ENCODE data around the gene ETF1.
"Not testable (repeated sequence)": the region's sequence is repeated elsewhere in the genome, so short reads cannot be mapped to it uniquely, and the experiment has no call there.

ETF1 gene

DNA sequence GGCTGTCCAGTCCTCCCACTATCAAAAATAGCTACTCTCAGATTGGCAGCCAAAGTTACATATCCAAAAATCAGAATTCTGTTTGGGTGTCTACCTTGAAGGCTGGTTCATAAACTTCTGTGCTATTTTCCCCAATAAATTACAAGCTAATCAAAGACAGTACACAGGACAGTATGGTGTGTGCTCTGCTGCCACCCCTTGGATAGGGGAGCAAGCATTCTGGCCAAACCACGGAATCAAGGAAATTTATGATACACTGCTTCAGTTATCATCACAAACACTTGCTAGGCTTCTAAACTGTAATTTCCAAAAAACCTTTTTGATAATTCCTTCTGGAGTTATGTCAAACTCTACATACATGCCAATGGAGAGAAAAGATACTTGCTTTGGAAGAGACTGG, 15.9 kb downstream of the ETF1 start:
- no peak for DNase-seq

DNA sequence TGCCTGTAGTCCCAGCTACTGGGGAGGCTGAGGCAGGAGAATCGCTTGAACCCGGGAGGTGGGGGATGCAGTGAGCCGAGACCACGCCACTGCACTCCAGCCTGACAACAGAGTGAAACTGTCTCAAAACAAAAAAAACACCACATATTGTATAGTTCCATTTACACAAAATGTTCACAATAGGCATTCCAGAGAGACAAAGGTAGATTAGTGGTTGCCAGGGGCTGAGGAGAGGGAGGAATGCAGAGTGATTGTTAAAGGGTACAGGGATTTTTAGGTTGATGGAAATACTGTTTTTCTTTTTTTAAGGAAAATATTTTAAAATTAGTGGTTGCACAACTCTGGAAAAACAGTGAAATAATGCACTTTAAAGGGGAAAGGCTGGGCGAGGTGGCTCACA, 19.6 kb downstream of the ETF1 start:
- DNase-seq: no peak

DNA sequence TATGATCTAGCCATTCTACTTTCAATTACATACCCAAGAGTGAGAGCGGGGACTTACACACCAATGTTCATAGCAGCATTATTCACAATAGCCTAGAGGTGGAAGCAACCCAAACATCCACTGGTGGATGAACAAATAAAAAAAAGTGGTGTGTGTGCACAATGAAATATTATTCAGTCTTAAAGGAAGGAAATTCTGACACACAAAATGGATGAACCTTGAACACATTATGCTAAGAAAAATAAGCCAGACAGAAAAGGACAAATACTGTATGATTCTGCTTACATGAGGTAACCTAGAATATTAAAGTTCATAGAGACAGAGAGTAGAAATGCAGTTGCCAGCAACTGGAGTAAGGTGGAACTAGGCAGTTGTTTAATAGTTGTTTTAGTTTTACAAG, 22.1 kb downstream of the ETF1 start:
- no peak for DNase-seq

DNA sequence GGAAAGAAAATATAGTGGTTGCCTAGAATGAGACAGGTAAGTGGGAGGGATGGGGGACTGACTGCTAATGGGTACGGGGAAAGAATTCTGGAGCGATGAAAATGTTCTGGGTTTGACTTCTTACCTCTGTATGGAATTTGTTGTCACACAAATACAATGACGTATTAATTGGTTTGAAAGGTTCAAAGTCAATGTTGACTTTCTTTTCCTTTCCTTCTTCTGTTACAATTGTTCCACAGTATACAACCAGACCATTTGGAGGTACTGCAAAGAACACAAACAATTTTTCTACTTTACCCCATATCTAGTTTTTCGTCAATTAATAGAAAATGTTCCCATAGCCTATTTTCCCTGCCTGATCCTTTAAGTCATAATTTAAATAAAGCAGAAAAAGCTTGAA, 25.6 kb downstream of the ETF1 start:
- no peak for DNase-seq

DNA sequence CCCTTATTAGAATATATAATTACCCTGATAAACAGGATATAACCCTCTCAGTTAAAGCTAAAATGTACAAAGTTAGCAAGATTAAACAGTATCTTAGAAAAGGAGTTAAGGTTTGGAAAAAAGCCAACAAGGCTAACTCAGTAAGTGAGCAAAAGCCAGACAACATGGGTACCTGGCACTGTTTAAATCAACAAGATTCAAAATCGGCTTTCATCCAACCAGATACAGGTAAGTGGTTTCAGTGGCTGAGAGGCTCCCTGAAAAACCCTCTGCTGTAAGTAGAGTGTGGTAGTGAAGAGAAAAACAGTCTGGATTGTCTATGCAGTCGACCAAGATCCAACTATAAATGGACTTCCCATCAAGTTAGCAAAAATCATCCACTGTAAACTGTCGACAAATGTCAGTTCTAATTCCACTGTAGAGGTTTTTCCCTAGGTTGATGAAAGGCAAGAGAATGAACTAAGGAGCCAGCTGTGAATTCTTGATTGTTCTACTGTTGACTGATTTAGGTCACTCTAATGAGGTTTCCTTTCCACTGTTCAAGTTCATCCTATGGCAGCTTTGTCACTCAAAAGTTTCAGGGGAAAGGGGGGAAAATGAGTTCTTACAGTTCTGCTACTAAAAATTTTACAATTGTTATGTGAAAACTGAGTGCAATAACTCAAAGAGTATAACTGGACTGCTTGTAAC, 27.3 kb downstream of the ETF1 start:
- DNase-seq: no peak

DNA sequence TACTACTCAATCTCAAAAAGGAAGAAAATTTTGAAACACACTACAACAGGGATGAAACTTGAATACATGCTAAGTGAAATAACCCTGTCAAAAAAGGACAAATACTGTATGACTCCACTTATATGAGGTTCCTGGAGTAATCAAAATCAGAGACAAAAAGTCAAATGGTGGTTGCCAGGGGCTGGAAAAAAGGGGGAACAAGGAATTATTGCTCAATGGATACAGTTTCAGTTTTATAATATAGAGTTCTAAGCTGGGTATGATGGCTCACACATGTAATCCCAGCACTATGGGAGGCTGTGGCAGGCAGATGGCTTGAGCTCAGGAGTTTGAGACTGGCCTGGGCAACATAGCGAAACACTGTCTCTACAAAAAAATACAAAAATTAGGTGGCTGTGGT, 29.0 kb downstream of the ETF1 start:
- DNase-seq: no peak

DNA sequence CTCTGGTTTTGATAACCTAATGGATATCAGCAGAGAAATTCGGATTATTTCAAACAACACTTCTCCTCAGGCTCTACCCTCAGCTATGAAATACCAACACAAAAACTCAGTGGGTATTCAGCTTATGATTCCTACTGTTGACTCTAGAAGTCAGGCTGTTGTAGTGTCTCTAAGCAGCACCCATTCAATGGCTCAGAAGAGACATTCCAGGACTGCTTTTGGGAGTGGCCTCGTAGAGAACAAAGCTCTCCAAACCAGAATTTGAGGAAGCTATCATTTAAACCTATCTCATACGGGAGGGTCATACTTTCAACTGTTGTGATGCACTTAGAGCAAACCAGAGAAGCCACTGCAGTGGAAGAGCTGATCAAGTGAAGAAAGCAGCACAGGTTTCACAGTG, 34.1 kb downstream of the ETF1 start:
- DNase-seq: no peak

DNA sequence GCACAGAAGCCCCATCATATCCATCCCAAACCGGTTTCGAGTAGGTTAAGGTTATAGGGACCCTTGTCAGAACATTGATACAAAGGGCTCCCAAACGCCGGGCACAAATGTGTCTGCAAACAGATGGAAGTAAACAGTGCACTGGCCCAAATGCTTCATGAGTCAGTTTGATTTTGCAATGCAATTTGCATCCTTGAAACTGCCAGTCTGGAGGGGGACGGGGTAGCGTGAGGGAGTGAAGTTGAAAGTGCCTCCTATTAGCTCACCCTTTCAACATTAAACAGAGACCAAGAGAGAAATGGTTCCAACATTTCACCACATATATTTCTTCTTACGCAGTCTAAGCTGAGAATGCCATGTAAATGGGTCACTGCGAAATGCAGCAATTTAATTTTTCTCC, 35.6 kb downstream of the ETF1 start:
- not testable (repeated sequence) for DNase-seq

DNA sequence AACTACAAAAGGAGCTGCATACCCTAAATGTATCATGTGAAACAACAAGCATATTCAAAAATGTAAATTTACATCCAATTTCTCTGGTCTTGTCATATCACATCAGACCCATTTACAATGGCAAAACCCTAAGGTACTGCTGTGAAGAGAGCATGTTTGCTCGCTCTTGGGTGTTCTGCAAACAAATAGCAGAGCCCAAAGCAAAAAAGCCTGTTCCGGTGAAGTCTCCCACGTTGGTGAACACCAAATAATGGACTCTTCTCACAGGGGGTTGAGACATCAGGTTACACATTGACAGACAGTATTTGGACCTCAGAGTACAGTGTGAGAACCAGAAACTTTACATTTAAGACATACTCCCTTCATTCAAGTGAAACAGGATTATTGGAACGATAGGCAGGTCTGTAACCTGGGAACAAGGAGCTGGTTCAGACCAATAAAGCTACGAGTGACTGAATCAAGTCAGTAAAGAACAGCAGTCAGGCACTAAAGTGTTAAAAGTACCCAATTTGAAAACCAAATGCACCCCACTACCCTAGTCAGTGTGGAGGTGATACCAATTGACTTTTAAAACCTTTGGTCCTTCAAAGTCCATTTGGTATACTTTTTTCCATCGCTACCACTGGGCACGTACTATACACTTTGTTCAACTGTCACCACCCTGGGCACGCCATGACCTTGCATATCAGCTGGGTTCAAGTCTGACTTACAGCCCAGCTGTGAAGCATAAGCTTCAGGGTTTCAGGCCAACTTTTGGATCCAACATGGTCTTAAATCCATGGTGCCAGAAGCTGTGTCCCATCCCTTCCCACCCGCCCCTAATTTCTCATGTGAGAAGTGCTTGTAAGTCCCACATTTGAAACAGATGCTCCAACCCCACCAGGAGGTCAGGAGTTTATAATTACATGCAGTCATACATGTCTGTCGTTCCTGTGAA, 36.4 kb downstream of the ETF1 start:
- DNase-seq: no peak

DNA sequence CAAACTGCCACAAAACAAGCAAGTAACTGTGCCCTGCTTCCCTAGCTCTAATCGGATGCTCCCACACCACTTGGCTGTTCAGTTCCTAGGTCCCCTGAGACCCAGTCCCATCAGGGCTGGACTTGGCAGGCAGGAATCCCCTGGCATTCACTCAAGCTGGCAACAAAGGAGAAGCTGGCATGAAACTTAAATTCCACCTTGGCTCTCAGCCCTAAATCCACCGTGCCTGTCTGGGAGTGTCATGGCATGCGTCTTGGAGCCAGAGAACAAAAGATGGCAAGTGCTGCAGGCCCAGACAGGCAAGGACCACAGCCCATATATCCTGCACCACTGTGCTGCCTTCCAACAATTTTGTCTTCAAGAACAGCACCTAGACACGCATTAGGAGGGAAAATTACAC, 38.2 kb downstream of the ETF1 start:
- DNase-seq: no peak

DNA sequence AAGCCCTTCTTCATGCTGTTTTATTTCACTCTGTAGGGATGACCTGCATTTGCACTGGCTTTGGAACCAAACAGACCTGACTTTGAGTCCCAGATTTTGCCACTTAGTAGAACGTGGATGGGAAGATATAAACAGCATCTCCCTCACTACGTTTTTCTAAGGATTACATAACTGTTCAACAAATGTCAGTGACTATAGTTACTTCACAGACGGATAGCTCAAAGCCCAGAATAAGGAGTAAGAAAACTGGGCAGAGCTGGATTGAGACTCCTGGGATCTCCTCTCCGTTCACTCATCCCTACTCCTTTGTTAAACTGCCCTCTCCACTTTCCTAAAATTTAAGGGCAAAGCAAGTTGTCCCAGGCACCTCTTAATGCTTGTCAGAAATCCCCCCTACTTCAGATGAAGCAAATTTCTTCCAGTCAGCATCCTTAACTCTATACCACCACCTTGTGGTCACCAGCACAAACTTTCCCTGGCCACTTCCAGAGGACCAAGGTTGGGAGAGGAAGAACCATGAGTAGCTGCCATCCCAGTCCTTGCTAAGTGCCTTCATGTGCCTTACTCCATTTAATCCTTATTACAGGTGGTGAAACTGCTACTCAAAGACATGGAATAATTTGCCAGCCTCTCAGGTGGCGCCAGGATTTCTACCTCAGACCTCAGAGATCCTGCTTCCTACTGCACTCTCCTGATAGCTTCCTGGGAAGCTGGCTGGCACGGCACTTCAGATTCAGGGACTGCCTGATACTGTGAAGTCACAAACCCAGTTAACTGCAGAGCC, 39.4 kb downstream of the ETF1 start:
- DNase-seq: peak; percentile 77

DNA sequence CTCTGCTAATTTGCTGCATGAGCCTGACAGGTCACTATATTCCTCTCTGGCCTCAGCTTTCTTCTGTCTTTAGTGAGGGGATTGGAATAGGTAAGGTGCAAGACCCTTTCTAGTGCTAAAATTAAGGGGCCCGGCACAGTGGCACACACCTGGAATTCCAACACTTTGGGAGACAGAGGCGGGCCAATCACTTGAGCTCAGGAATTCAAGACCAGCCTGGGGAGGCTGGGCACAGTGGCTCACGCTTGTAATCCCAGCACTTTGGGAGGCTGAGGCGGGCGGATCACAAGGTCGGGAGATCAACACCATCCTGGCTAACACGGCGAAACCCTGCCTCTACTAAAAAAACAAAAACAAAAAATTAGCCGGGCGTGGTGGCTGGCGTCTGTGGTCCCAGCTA, 40.5 kb downstream of the ETF1 start:
- DNase-seq: no peak

DNA sequence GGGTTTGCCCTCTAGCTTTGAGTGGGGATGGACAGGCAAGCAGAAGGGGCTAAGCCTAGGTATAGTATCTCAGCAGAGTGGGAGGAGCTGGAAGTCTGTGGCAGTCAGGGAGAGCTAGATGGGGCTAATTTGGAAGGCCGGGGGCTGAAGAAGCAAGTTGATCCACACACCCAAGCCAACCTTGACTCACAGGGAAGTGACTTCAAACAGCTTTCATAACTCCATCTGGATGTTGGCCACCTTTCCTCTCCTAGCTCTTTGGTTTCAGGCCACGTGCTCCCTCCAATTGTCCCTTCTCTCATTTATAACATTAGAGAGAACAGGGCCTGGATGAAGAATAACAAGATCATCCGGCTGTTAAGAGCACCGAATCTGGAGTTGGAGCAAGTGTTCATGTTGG, 40.9 kb downstream of the ETF1 start:
- no peak for DNase-seq

DNA sequence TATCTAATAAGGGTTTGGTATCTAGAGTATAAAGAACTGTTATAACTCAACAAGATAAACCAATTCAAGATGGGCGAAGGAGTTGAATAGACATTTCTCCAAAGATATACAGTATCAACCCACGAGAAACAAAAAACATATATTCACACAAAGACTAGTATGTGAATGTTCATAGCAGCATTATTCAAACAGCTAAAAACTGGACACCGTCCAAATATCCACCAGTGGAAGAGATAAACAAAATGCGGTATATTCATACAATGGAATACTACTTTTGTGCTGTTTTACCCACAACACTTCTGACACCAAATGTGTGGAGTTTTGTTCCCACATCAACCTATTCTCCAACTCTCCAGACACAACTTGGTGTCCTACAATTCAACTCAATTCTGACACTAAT, 44.7 kb downstream of the ETF1 start:
- no peak for DNase-seq

DNA sequence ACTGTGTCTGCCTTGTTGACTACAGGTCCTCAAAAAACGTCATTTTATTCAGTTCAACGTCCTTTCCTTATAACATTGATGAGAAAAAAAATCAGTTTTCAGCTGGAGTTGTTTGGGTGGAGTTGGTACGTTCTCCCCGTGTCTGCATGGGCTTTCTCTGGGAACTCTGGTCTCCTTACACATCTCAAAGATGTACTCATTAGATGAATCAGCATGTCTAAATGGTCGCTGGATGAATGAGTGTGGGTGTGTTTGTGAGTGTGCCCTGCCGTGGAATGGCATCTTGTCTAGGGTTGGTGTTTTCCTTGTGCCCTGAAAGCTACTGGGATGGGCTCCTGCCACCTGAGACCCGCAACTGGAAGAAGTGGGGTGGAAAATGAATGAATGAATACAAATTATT, 47.7 kb downstream of the ETF1 start:
- DNase-seq: no peak

DNA sequence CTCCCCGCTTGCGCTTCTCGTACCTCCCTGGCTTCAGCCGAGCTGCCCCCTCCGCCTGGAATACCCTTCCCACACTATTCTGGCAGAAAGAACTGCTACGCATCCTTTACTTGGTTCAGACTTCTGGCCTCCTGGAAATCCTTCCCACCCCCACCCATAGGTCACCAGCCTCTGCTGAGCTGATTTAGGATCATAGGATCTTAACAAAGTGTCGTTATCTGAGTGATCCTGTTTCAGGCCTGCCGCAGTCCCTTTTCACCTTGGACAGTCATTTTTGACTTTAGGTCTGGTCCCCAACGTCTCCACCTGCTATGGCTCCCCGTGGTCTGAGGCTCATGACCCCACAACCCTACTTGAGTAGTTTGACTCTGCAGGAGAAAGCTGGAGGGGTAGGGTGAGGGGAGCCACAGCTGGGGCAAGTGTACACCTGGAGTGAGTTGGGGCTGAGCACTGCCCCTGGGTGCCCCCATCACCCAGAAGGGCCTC, 50.4 kb downstream of the ETF1 start:
- DNase-seq: no peak

DNA sequence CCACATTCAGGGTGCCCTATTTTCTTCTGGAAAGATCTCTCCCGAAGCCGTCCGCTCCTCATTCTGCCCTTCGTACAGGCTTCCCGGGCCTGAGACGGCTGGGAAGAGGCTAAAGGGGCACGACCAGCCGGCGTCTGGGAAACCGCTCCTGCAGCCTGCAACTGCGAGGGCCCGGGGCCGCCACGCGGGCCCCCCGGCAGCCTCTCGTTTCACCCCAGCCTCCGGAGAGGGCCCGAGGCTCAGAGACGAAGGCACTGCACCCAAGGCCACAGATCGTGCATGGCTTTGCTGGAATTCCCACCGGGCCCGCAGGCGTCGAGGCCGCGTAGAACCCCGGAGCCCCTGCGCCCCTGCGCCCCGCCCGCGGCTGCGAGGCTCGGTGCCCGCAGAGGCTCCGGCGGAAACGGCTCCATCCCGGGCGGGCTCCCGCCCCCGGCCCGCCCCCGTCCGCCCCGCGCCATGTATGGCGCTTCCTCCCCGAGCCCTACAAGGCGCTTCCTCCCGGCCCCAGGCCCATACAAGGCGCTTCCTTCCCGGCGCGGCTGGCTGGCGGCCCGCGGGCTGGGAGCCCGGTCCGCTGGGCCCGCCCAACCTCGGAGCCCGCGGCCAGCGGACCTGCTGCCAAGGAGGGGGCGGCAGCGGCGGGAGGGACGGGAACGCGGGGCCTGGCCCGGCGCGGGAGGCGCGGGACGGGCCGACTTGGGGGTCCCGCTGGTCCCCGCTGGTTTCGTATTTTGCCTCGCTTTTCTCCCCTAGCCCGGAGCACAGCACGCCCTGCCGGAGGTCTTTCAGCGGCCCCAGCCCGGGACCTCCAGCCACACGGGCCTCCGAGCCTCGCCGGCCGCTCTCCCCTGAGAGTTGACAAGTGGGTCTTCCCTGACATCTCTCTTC, 51.1 kb downstream of the ETF1 start:
- DNase-seq: peak; percentile 92

DNA sequence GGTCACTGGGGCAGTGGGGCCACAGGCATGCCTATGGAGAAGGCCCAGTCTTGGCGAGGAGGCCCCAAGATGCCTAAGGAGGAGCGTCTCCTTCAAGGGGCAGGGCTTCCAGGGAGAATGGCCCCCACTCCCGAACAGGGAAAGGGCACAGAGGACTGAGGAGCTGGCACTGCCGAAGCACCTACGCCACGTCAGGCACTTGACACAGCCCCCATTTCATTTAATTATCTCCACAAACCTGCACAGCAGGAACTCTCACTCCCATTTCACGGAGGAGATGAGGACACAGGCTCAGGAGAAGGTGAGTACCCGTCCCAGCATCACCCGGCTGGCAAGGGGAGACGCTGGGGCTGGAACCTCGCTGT, 51.8 kb downstream of the ETF1 start:
- DNase-seq: no peak

DNA sequence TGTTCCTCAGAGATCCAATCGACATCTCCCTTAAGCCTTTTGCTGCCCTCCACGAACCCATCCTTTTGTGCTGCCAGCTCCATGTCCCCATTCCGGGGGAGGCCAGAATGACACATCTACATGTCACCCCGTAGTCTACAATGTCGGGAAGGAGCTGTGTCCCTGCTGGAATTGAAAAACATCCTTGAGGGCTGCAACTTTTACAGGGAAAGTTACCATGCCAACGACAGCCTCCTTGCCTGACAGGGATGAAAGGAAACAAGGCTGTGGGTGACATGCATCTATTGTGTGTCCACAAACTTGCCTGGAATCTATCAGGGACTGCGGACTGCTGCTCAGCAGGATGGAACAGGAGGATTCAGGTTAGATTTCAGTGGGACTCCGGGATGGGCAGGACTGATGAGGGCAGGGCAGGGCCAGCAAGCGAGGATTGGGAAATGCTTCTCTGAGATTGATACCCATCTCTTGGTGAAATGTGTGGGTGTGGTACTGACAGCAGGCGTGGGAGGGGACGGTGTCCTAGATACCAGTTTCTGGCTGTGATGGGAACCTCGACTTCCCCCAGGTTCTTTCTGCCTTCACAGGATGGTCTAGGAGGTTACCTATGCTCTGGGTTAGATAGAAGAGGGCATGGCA, 52.3 kb downstream of the ETF1 start:
- DNase-seq: no peak

DNA sequence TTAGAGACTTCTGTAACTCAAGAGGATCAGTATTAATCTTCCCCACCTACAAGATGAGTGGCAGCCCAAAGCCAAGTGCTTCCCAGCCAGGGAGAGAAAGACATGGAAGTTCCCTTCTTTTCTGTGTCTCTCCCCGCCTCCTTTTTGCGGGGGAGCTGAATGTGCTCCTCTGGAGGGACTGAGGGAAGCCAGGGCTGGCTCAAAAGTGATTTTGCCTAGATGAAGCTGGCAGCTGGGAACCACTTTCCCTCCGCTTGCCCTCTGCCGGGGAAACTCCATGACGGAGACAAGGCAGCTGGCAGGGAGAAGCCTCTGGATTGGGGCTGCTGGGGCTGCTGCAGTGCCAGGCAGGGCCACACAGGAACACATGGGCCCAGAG, 53.4 kb downstream of the ETF1 start:
- no peak for DNase-seq

DNA sequence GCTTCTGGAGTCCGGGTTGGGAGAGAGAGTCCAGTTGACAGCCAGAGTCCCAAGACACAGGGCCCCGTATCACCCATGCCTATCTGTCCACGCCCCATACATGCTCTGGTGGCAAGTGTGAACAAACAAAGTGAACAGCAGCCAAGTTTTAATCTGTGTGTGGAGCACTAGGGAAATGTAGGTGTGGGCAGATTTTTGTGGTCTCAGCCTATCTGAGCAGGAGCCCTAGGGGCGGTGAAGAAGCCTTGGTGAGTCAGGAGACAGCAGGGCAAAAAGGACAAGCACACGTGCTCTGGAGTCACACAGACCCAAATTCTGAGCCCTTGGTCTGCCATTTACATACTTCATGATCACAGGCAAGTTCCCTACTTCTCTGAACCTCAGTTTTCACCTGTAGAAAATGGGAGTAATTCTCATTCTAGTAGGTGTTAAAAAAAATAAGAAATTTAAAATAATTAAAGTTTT, 54.5 kb downstream of the ETF1 start:
- peak; percentile 80 for DNase-seq

DNA sequence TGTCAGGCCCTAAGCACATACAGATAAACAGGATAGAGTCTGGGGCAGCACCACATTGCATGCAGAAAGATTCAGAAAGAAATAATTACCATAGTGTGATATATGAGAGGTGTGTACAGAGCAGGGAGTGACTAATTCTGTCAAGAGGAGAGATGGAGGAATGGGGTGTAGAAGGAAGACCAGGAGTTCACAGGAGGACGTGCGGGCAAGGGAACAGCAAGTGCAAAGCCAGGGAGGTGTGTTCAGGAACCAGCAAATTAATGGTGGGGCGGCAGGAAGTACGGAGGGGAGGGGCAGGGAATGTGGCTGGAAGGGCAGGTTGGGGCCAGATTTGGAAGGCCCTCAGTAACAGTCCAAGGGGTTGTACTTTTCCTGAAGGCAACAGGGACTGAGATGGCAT, 60.4 kb downstream of the ETF1 start:
- no peak for DNase-seq

All from islet precursor cell (in vitro differentiated cells).